NCI-H2196 treated with DMSO at 0.1 percent for 48 hours (cell line): ENCODE measurements around the gene CD83.
"Not testable (repeated sequence)": the region's sequence is repeated elsewhere in the genome, so short reads cannot be mapped to it uniquely, and the experiment has no call there.

Experiments used
- DNase-seq: peaks from one replicate; lab custom pipeline; 2025; ENCODE audit not compliant: unreplicated experiment; lab: John Stamatoyannopoulos, UW

The CD83 gene, protein sequence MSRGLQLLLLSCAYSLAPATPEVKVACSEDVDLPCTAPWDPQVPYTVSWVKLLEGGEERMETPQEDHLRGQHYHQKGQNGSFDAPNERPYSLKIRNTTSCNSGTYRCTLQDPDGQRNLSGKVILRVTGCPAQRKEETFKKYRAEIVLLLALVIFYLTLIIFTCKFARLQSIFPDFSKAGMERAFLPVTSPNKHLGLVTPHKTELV

DNA sequence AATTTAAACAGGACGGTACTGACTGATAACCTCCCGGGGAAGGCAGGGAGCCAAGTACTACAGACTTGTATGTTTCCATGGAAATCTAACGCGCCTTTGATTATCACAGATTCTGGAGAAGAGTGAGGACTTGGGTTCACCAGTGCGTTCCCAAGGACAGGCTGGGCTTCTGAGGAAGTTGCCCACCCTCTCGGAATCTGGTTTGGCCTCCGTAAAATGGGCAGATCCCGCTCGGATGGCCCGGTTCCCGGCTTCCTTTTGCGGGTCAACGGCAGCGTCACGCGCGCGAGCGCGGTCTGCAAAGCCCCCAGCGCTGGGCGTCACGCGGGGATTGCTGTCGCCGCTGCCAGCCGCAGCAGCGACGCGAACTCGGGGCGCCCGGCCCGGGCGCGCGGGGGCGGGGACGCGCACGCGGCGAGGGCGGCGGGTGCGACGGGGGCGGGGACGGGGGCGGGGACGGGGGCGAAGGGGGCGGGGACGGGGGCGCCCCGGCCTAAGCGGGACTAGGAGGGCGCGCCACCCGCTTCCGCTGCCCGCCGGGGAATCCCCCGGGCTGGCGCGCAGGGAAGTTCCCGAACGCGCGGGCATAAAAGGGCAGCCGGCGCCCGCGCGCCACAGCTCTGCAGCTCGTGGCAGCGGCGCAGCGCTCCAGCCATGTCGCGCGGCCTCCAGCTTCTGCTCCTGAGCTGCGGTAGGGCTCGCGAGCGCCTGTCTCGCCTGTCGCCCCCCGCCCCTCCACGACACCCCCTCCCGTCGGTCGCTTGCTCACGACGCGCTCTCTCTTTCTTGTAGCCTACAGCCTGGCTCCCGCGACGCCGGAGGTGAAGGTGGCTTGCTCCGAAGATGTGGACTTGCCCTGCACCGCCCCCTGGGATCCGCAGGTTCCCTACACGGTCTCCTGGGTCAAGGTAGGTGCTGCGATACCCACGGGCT lies at the start of gene CD83:
CD83 (plus strand) TSS at position 615 of the 933 bp plus-strand sequence; CDS start at position 655, 40 bp downstream.
- peak; percentile 56 for DNase-seq

DNA sequence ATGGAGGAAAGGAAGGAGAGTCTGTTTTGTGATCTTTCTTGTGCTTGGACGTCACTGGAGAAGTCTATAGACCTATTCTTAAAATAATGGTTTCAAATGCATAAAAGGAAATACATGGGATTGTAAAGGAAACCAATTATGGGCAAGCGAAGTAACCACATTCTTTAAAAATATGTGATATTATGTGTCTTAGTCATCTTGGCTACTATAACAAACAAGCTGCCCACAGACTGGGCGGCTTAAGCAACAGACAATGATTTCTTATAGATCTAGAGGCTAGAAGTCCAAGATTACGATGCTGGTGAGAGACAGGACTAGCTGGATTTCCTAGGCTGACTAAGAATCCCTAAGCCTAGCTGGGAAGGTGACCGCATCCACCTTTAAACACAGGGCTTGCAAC lies 49.4 kb upstream of the CD83 start:
- no peak for DNase-seq

DNA sequence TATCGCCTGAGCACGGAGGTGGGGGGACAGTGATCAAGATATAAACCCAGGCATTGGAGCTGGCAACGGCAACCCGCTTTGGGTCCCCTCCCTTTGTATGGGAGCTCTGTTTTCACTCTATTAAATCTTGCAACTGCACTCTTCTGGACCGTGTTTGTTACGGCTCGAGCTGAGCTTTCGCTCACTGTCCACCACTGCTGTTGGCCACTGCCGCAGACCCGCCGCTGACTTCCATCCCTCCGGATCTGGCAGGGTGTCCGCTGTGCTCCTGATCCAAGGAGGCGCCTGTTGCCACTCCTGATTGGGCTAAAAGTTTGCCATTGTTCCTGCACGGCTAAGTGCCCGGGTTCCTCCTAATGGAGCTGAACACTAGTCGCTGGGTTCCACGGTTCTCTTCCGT lies 48.9 kb upstream of the CD83 start:
- DNase-seq, result no peak

DNA sequence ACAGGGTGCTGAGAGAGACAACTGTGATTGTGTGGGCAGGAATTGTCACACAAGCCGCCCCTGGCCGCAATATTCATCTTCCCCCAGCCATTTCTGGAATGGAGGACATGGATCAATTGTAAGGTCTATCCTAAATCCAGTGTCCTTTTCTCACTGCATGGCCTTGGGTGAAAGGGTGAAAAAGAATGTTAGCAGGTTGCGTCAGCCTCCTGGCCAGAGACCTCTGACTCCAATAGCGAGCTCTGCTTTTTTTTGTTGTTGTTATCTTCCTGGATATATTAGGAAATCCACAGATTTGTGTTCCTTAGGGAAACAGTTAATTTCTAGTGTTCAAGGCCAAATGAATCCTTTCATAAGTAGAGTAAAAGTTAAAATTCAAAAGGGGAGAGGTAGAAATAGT lies 47.1 kb upstream of the CD83 start:
- DNase-seq, result no peak

DNA sequence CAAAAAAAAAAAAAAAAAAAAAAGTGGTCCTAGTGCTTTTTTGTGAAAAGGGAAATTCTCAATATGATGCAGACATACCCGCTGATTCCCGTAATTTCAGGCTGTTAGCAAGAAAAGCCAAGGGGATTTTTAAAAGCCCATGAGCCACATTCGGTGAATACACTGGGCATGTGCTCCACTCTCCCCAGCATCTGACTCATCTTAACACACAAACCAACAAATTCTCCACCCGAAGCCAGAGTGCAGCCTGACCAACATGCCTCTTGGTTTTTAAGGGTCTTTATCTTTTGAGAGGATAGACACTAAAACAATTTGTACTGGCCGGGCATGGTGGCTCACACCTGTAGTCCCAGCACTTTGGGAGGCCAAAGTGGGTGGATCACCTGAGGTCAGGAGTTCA lies 45.5 kb upstream of the CD83 start:
- no peak for DNase-seq

DNA sequence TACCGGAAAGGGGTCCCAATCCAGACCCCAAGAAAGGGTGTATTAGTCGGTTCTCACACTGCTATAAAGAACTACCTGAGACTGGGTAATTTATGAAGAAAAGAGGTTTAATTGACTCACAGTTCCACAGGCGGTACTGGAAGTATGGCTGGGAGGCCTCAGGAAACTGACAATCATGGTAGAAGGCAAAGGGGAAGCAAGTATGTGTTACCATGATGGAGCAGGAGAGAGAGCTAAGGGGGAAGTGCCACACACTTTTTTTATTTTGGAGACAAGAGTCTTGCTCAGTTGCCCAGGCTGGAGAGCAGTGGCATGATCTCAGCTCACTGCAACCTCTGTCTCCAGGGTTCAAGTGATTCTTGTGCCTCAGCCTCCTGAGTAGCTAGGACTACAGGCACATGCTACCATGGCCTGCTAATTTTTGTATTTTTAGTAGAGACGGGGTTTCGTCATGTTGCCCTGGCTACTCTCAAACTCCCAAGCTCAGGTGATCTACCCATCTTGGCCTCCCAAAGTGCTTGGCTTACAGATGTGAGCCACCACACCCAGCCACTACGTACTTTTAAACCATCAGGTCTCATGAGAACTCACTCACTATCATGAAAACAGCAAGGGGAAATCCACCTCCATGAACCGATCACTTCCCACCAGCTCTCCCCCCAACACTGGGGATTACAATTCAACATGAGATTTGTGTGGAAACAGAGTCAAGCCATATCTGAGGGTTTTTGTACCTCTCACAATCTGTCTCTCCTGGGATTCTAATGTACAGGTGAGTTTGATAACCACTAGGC lies 43.8 kb upstream of the CD83 start:
- DNase-seq, result not testable (repeated sequence)

DNA sequence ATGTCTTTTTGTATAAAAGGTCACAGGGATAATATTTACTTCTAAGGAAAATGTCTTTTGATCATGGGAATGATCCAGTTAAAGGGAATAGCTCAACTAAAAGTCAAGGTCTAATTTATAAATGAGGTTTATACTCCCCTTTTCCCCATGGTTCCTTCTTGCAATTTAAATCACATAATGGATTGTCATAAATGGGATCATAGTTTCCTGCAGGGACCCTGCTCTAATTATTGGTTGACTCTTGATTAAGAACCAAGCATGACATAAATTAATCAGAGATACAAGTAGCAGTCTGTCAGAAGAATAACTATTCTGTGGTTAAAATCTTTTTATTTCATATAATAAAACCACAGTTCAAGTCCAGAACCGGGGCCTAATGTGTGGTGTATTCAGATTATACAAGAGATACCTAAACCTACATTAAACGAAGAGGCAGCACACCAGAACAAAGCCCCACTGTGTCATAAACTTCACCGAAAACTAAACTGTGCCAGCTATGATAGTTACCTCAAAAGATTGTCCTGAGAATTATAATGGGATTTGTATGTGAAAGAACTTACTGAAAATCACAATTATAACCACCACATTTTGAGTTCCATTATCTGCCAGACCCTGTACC lies 43.0 kb upstream of the CD83 start:
- no peak for DNase-seq

DNA sequence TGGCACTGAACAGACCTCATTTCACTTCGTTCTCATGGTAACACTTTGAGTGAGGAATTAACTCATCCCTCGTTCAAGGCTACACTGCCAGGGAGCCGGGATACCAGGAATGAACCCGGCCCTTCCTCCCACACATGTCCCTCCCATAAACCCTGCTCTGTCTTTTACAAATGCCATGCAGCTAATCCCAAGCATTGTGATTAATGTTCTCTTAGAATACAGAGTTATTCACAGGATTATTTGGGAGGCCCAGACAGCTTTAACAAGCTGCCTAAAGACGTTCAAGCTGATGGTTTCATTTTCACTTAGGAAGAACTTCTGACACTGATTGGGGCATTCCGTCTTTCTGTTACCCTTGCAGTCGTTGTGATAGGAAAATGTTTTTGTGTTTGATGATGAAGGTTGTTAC lies 42.5 kb upstream of the CD83 start:
- DNase-seq, result no peak

DNA sequence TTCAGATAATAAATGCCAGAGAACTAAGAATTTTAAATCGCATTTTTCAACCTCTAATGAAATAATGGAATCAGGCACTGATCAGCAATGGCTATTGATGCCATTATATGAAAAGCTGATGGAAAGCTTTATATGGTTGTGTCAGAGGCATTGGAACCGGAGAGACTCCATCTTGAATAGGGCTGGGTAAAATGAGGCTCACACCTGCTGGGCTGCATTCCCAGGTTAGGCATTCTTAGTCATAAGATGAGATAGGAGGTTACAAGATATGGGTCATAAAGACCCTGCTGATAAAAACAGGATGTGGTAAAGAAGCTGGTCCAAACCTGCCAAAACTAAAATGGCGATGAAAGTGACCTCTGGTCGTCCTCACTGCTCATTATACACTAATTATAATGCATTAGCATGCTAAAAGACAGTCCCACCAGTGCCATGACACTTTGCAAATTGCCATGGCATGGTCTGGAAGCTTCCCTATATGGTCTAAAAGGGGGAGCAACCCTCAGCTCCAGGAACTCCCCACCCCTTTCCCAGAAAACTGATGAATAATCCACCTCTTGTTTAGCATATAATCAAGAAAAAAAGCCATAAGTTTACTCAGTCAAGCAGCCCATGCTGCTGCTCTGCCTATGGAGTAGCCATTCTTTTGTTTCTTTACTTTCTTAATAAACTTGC lies 40.2 kb upstream of the CD83 start:
- DNase-seq, result no peak

DNA sequence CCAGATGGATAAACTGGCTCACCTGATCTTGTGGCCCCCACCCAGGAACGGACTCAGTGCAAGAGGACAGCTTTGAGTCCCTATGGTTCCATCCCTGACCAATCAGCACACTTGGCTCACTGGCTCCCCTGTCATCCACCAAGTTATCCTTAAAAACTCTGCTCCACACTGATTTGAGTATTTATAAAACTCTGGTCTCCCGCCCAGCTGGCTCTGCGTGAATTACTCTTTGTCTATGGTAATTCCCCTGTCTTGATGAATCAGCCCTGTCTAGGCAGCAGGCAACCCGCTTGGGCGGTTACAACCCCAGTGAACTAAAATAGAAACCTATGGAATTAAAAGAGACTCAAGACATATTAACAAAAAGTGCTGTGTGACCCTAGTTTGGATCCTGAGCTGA lies 38.1 kb upstream of the CD83 start:
- no peak for DNase-seq

DNA sequence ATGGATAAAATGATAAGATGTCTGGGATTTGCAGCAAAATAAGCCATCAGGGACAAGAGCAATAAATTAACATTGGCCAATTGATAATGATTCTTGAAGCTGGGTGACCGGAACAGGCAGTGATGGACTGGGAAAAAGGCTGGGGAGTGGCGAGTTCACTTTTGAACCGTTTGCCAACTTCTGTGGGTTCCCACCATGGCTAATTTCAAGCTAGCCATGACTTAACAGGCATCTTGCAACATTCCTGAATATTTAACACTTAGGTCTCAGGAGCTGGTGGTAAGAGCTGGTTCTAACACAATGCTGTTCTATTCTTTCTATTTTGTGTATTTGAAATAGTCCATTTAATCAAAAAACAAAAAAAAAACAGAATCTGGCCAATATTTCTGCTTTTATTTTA lies 37.6 kb upstream of the CD83 start:
- DNase-seq, result no peak

DNA sequence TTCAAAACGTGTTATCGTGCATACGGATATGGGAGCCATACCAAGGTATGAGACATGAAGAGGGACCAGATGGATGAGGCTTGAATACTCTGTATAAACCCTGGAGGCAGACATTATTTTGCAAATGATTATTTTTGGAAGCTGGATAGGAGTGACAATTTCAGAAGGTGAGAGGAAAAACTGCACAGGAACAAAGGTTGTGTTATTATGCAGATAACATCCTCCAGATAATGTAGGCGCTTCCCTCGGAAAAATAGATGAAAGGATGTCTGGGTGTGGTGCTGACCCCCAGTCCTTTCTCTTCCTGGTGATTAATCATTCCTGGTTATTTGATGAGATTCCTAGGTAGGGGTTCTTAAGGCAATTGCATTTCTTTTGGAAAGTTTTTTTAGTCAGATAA lies 36.4 kb upstream of the CD83 start:
- no peak for DNase-seq

DNA sequence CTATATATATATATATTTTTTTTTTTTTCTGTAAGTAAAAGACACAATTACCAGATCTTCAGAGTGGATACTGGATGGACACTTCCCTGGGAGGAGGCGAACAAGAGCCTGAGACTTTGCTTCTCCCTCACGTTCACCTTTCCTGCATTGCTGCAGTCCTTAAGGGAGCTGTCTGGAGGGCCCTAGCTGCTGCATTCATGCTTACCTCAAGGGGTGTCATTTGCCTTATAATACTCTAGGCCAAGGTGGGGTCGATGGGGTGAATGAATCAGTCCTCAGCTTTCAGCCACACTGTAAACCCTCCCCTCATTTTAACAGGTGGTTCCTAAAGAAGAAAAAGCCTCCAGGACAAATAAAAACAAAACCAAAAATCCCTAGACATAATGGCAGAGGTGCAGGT lies 34.8 kb upstream of the CD83 start:
- DNase-seq, result no peak

DNA sequence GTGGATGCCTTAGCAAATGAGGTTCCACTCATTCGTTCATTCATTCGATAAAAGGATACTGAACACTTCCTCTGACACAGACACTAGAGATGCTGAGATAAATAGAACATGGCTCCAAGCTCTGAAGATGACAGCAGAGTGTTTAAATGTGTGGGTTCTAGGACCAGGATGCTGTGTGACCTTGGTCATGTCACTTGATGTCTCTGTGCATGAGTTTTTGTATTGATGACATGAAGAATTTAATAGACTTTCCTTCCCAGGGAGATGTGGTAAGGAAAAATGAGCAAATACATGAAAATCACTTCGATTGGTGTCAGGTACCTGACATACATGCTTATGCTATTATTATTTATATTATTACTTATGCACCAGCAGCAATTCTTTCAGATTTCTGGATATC lies 34.3 kb upstream of the CD83 start:
- no peak for DNase-seq

DNA sequence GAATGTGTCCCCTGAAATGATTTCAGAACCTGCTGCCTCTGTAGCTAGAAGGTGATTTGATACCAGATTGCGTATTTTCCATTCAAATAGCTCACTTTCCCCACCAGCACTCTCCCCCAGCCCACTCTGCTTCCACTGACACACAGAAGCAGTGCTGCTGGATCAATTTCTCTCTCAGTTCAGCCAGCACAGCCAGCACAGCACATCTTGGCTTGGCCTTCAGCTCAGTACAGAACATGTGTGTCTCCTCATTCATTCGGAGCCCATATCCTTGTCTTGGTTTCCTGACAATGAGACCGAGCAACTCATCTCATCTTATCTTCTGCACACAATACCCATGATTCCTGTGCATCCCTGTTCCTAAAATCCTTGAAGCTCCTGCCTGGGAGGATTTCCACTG lies 33.8 kb upstream of the CD83 start:
- no peak for DNase-seq

DNA sequence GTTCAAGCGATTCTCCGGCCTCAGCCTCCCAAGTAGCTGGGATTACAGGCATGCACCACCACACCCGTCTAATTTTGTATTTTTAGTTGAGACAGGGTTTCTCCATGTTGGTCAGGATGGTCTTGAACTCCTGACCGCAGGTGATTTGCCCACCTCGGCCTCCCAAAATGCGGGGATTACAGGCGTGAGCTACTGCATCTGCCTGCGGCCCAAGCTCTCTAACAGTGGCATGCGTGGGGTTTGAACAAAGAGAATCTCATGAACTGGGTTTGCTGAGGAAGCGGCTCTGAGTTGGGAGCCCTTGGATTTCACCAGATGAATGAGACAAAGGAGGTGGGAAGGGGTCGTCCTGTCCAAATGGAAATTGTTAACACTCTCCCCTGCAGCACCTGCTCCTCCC lies 33.2 kb upstream of the CD83 start:
- no peak for DNase-seq

DNA sequence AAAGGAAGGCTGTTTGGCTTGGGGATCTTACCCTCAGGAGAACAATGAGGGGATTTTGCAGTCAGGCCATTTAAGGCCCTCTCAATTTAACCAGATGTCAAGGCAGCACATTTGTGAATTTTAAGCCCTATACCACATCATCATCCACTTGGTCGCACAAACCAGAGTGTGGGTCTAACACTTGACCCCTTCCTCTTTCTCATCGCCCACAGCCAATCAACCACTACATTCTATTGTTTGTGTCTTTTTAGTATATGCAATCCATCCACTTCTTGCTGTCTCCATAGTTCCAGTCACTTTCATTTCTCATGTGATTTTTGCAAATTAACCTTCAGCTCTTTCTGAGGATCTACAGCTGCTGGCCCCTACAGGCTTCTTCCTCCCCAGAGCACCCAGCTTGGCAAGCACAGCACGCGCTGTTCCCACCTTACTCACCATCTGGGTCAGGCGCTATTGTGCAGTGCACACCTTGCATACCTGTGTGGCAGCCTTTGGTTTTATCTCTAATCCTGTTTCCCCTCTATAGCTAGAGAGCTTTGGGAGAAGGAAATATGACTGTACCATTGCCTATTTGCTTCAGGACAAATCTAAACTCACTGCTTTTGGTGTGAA lies 32.3 kb upstream of the CD83 start:
- no peak for DNase-seq

DNA sequence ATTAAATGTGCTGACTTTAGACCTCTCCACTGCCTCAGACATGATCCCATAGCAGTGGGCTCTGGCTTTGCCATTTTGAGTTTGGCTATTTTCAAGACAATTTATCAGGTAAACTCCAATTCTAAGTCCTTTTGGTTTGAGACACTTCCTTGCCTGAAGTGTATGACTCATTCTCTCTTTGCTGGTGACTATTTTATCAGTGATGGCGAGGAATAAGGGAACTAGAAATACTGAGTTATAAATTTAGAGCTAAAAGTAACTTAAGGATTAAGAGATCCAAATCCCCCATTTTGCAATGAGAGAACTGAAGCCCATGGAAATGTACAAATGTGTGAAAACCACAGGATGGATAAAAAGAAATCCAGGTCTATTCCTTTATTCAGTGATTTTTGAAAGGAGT lies 30.9 kb upstream of the CD83 start:
- no peak for DNase-seq

DNA sequence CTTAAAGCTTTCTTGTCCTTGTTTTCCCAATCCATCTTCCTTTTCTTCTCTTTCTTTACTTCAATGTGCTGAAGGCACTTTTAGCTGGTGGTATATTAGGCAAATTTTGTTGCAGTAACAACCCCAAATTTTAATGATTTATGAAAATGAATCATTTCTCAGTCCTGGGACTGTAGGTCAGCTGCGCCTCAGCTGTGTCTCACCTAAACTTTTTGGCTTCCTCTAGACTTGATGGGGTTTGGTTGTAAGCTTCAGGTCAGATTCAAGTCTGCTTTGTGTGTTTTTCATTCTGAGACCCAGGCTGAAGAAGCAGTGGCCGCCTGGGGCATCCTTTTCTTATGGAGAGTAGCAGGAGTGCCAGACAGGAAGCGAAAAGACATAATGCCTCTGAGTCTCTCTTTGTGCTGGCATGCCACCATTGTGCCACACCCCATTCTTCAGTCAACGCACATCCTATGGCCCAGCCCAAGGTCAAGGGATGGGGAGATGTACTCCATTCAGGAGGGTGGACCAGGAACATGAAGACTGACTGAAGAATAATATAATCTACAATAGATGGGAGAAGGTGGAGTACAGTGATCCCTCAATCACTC lies 28.9 kb upstream of the CD83 start:
- no peak for DNase-seq

DNA sequence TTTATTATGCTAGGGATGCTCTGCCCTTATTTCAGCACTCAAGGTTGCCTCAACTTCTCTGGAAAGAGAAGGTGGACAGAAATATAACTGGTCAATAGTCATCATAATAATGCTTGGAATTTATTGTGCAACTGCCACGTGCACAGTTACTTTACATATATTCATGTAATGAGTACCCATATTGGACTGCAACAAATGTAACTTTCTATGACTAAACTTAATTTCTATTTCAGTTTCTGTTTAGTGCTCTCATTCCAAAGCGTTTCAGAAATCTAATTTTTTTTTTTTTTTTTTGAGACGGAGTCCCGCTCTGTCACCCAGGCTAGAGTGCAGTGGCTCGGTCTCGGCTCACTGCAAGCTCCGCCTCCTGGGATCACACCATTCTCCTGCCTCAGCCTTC lies 28.3 kb upstream of the CD83 start:
- no peak for DNase-seq
